Breast epithelium (tissue), 3 donors: ENCODE data around the gene ASPDH.

Experiments used
- CTCF ChIP-seq, 3 donors: fragments of 450-650 bp; IDR thresholded peaks; one replicate each; pipeline ENCODE4 v1.5.1; 2016 to 2017; ENCODE audit warnings: antibody characterized with exemption in 3 of 3, mild to moderate bottlenecking in 3 of 3, moderate library complexity in 3 of 3
- POLR2A ChIP-seq: fragments of 450-650 bp; IDR thresholded peaks from one replicate; pipeline ENCODE4 v1.6.1; 2016; ENCODE audit warnings: antibody characterized with exemption, mild to moderate bottlenecking, moderate library complexity

- no peak for TF ChIP-seq CTCF (IDR thresholded peaks at IDR 0.05)
- no peak for TF ChIP-seq POLR2A
Measured at GRCh38 chr19:50481351-50482149, 32.2 kb downstream of the ASPDH start.
